ENCODE data around the gene MLEC.

DNA sequence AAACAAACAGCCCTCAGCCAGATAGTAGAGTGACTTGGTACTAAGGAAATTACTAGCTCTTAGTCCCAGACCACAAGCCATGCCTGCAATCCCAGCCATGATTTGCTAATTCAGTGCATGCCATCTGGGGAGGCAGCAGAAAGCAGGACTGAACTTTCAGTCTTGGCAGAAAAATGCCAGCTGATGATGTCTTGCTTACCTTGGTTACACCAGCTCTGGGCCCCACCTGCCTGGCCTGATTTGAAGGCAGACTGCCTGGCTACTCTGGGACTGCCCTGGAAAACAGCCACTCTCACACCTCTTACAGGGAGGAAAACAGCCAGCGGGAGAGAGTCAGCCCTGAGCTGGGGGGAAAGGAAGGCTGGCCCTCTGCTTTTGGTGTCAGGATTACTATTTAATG is 18.7 kb downstream of the MLEC start:
- TF ChIP-seq, protein P1, sequence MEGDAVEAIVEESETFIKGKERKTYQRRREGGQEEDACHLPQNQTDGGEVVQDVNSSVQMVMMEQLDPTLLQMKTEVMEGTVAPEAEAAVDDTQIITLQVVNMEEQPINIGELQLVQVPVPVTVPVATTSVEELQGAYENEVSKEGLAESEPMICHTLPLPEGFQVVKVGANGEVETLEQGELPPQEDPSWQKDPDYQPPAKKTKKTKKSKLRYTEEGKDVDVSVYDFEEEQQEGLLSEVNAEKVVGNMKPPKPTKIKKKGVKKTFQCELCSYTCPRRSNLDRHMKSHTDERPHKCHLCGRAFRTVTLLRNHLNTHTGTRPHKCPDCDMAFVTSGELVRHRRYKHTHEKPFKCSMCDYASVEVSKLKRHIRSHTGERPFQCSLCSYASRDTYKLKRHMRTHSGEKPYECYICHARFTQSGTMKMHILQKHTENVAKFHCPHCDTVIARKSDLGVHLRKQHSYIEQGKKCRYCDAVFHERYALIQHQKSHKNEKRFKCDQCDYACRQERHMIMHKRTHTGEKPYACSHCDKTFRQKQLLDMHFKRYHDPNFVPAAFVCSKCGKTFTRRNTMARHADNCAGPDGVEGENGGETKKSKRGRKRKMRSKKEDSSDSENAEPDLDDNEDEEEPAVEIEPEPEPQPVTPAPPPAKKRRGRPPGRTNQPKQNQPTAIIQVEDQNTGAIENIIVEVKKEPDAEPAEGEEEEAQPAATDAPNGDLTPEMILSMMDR (IDR thresholded peaks at IDR 0.05; ENCODE audit: insufficient read depth, low read depth, low read length), result no peak
- TF ChIP-seq EZH2 (IDR thresholded peaks at IDR 0.05; ENCODE audit: insufficient read depth, low read length), result no peak
